ENCODE measurements around the gene SPIRE2. TPM values are rescaled to one million over a fixed set of nuclear protein-coding genes. Genes with fewer than 3 reads are reported as not detected.
A peak's percentile ranks its signal among the peaks of the same experiment; 100 is the strongest.

SPIRE2 gene
- total and polyA plus RNA-seq, 9 of the 15 experiments (the other 6 are each of a cell fraction or from before 2014, with no cell fraction given): 0.70 to 7.5 (median 4.6) TPM

GRCh38 chr16:89827383-89828198, 684 bp upstream of the SPIRE2 start (continued):
- TF ChIP-seq, protein P1, sequence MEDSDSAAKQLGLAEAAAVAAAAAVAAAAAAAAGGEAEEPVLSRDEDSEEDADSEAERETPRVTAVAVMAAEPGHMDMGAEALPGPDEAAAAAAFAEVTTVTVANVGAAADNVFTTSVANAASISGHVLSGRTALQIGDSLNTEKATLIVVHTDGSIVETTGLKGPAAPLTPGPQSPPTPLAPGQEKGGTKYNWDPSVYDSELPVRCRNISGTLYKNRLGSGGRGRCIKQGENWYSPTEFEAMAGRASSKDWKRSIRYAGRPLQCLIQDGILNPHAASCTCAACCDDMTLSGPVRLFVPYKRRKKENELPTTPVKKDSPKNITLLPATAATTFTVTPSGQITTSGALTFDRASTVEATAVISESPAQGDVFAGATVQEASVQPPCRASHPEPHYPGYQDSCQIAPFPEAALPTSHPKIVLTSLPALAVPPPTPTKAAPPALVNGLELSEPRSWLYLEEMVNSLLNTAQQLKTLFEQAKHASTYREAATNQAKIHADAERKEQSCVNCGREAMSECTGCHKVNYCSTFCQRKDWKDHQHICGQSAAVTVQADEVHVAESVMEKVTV (CRISPR knock-in tag; IDR thresholded peaks at IDR 0.05): no peak
- TF ChIP-seq CREM (IDR thresholded peaks at IDR 0.05; ENCODE audit: low read depth): peak; percentile 42; the same call in 1 of the 2 replicates
- TF ChIP-seq FOXO4 (CRISPR knock-in tag; IDR thresholded peaks at IDR 0.05): no peak
- TF ChIP-seq ZNF175 (CRISPR knock-in tag; IDR thresholded peaks at IDR 0.05; ENCODE audit: low read depth): no peak
- TF ChIP-seq GTF2E2 (tag; IDR thresholded peaks at IDR 0.05): no peak
- TF ChIP-seq ETV1 (tag; conservative IDR thresholded peaks at IDR 0.05; ENCODE audit: low read depth): 0 out of 2 replicates have a peak, but pooled peaks have one; percentile 32
- TF ChIP-seq PTBP1 (IDR thresholded peaks at IDR 0.05; ENCODE audit: low read depth, low read length): no peak
- TF ChIP-seq ZNF79 (CRISPR knock-in tag; IDR thresholded peaks at IDR 0.05; ENCODE audit: low read depth): no peak

All from K562 (cell line).